OCI-LY1 (cell line): ENCODE data around the gene DLX4.

Experiments
- CTCF ChIP-seq: fragments of 200-600 bp; sonication (generic), shearing (Covaris generic); IDR thresholded peaks from 2 replicates; pipeline ENCODE4 v1.5.1; 2017; ENCODE audit warnings: mild to moderate bottlenecking, antibody characterized with exemption, low read length, moderate library complexity, mixed read lengths
- EZH2 ChIP-seq: fragments of 200-600 bp; sonication (generic), shearing (Covaris generic); IDR thresholded peaks from 2 replicates; pipeline ENCODE4 v1.8.0; 2017; ENCODE audit warnings: borderline replicate concordance, mixed run types, mild to moderate bottlenecking, antibody characterized with exemption, low read length, moderate library complexity, mixed read lengths

DNA sequence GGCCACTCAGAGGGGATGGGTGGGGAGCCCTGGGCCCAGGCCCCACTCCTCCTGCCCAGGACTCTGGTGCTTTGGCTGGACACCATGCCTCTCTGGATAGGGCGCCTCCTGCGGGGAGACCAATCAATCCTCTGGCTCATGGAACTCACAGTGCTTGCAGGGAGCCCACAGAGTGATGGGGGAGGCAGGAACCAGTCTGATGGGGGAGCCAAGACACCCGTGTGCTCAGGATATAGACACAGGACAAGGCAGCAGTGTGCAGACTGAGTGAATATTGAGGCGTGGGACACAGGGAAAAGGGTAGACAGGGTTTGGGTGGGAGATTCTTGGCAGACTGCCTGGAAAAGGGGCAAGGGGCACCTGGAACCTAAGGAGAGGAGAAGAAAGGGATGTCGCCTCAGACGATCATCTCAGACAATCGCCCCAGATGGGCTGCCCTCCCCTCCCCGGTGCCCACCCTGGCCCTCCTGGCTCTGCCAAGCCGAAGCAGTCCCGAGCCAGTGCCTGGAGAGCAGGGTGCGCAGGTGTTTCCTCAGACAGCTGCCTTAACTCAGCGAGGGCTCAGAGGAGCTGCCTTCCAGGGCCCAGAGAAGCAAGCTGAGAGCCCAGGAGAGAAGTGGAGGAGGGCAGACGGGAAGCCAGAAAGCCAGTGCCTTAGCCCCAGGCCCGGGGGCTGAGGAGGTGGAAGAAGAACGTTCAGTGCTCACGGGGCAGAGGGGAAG lies 37.4 kb upstream of the DLX4 start:
- no peak for TF ChIP-seq CTCF
- no peak for TF ChIP-seq EZH2
